Cerebellar nuclear complex (tissue), 1 donor: ENCODE results near the gene LYVE1.

Experiments used
- DNase-seq, 2 experiments: peaks; one replicate each; lab custom pipeline; 2025; lab: John Stamatoyannopoulos, UW

Gene LYVE1

GRCh38 chr11:10591741-10592140 lies 23.3 kb upstream of the LYVE1 start:
- DNase-seq = no peak

DNA sequence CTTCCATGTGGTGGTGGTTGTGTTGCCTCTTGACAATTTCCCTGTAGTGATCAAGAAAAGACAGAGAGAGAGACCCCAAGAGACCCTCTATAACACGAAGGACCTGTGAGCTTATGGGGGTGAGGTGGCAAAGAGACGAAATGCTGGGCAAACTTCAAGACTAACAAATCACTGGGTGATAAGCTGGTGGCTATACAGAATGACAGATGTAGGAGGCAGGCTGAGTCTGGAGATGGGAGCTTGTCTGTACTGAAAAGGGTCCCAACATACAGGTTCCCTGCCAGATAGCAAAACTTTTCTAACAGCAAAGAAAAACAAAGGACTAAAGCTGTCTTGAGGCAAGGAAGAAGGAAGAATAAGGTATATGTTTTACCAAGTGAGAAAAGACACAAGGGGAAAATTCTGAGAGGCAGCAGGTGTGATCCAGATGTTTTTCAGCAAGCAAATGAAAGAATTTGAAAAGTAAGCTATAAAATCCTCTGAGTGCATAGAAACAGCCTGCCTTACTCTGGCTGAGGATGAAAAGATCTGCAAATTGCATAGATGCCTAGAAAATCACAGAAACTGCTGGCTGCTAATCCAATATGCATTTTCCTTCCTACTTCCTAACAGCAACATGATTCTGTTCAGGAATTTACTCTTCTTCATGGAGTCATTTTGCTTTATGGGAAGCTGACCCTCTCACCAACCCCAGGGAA lies 21.9 kb upstream of the LYVE1 start:
- DNase-seq = no peak

GRCh38 chr11:10588904-10589303 lies 20.4 kb upstream of the LYVE1 start:
- DNase-seq = no peak

DNA sequence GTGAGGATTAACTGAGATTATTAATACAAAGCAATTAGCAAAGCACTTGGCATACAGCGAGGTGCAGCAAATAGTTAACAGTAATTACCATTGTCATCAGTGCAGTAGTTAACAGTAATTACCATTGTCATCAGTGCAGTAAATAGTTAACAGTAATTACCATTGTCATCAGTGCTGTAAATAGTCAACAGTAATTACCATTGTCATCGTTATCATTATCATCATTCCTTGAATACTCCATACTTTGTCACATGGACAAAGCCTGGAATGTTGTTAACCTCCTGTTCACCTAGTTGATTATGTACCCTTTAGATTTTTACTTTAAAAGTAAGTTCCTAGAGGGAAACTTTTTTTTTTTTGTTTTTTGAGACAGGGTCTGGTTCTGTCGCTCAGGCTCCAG lies 19.5 kb upstream of the LYVE1 start:
- DNase-seq = no peak

- DNase-seq = no peak
Measured at GRCh38 chr11:10587388-10587787, 18.9 kb upstream of the LYVE1 start.

GRCh38 chr11:10584071-10584501 lies 15.6 kb upstream of the LYVE1 start:
- no peak for DNase-seq

- DNase-seq = no peak
Measured at GRCh38 chr11:10581481-10582019, 13.1 kb upstream of the LYVE1 start.

DNA sequence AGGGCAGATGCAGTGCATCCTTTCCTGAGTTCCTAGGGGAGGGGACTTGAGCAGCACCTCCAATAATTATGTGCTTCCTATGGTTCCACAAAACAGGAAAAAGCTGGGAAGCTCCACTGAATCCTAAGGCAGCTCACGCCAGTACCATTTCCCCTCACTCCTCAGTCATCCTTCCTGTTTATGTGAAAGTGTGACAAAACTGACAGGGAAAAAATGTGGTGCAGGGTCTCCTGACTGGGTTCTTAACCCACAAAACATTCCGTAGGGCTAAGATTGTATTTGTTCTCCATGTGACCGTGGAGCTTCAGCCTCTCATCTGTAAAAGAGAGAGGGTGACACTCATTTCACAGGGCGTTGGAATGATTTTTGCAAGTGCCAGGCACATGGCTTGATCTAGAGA lies 12.2 kb upstream of the LYVE1 start:
- DNase-seq = no peak

GRCh38 chr11:10579700-10580099 lies 11.2 kb upstream of the LYVE1 start:
- no peak for DNase-seq

DNA sequence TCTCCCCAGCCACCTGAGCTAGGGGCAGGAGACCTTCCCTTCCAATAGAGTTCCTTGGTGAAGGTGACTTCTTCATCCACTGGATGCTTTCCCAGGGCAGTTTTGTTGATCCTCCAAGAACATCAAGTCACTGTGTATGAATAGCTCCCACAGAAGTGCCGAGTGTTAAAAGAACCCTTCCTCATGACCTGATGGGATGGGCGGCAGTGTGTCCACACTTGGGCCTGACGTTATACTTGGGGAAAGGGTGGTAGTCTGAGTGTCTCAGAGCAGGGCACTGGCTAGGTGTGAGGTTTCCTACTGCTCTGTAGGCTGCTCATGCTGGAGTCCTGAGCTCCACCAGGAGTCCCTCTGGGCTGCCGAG lies 7.6 kb upstream of the LYVE1 start:
- no peak for DNase-seq

GRCh38 chr11:10575346-10576034 lies 7.0 kb upstream of the LYVE1 start:
- no peak for DNase-seq

GRCh38 chr11:10573556-10573955 lies 5.1 kb upstream of the LYVE1 start:
- DNase-seq = no peak

DNA sequence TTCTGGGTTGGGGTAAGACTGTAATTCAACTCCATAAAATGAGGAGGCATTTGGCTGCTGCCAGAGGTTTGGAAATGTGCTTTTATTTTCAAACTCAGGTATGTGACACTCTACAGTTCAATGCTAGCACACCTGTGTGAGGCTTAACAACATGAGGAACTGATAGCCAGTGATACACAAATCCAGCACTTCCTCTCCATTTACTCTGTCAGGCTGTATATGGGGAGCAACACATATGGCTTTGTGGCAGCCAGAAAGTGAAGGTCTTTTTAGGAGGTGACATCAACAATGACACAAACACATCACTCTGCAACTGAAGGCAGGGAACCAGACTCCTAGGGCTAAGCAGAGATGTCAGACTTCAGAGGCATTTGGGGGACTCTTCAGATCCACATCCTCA lies 4.6 kb upstream of the LYVE1 start:
- DNase-seq = no peak

DNA sequence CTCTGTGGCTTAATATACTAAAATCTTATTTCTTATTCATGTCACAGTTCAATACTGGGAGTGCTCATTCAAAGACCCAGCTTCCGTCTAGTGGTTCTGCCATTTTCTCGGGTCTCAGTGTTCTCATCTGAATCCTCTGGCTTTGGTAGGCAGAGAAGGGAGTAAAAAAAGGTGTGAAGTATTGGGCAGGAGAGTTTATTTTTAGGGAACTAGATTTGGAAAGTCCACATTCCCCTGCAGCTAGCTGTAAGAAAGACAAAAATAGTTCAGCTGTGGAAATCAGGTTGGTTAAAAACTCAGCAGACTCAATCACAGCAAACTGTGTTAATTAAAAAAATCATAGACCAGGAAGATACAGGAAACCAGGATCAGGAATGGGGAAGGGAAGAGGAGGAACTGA lies 4.1 kb upstream of the LYVE1 start:
- DNase-seq = no peak

- no peak for DNase-seq
Measured at GRCh38 chr11:10567446-10567845, 1.0 kb downstream of the LYVE1 start.

DNA sequence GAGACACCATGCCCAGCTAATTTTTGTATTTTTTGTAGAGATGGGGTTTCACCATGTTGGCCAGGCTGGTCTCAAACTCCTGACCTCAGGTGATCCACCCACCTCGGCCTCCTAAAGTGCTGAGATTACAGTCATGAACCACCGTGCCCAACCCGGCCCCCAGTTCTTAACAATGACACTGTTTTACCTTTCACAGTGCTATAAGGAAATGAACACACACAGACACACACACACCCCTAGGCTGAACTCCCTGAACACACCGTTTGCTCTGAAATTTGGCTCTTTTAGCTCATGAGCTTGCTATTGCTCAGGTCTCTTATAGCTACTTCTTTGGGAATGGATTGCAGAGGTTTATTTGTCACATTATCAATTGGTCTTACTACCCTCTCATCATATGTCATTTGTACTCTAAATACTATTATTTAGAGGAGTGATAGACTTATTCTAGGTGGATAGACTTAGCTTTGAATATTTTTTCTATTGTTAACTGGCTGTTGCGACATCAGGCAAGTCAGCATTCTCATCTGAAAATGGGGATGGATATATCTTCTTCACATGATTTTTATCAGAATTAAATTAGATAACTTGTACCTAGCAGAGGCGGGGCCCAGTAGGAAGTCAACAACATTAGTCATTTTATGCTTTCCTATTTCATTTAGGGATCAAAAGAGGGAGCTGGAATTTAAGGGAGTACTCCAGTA lies 2.1 kb downstream of the LYVE1 start:
- DNase-seq = no peak

- DNase-seq = no peak
Measured at GRCh38 chr11:10565493-10565892, 3.0 kb downstream of the LYVE1 start.

- no peak for DNase-seq
Measured at GRCh38 chr11:10564696-10565318, 3.7 kb downstream of the LYVE1 start.

DNA sequence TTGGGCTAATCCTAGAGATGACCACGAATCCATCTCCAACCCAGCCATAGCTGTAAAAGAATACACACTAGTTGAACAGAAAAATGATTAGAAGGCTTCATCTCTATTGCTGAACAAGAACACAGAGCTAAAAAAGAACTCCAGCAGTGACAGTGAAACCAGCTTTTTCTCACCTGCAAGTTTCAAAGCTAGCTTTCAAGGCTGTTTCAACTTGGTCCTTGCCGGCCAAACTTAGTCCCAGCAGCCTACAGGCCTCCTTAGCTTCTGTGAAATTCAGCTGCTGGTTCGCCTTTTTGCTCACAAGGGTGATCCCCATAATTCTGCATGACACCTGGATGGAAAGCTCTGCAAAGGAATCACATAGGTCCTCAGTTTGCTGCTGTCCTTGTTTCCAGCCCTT lies 4.4 kb downstream of the LYVE1 start:
- DNase-seq = no peak

- no peak for DNase-seq
Measured at GRCh38 chr11:10561947-10562346, 6.5 kb downstream of the LYVE1 start.

DNA sequence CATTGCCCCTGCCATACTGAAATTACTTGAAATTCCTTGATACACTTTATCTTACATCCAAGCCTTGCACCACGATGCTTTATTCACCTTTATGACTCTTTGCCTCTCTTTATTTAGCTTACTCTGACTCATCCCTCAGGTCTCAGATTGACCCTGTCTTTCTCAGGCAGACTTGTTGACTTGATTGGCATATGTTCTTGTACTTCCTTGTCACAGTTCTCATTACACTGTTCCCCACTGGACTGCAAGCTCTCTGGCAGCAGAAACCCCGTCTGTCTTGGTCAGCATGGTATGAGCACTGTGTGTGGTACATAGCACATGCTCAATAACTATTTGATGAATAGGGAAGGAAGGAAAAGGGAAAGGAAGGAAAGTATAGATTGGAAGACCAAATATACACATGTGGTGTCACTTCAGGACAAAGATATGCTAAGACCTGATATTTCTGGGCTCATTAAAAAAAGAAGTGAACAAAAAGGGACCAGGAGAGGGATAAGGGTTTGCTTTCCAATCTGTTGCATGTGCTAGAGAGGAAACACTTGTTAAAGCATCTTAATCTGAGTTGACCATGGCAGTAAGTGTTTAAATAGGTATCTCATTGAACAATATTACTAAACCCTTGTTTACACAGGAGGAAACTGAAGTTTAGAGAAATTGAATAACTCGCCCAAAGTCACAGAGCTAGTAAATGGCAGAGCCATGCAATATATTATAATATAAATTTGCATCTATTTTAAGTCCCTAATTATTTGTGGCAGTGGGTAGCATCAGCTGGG lies 7.2 kb downstream of the LYVE1 start:
- DNase-seq = no peak

GRCh38 chr11:10558288-10558687 lies 10.2 kb downstream of the LYVE1 start:
- no peak for DNase-seq
